ENCODE data around the gene KEL. TPM values are rescaled to one million over a fixed set of nuclear protein-coding genes. Genes with fewer than 3 reads are reported as not detected.

KEL gene
- total RNA-seq, 4 donors from 2014 or later, result 0.23 to 0.83 TPM; not detected in 2

GRCh38 chr7:142932386-142933091 is 29.6 kb downstream of the KEL start:
- 56% methylated on average over 5 of the region's 5 CpGs for whole genome bisulfite sequencing
- DNase-seq (ENCODE audit: extremely low spot score), result no peak
- Histone ChIP-seq H3K27me3 (no peaks in the 10 kb centered on the region), H3K4me3 (no peak overlapping the region), H3K9me3 (no peaks in the 10 kb centered on the region), H3K27ac (replicated peaks in 1 of 4) (no peak overlapping the region), H3K4me1 (no peaks in the 10 kb centered on the region), H3K36me3 (no peaks in the 10 kb centered on the region)
- intact Hi-C loops (cut with DNase I), result no loop called here
- no peak for TF ChIP-seq CTCF (IDR thresholded peaks at IDR 0.05)
- no peak for TF ChIP-seq POLR2AphosphoS5 (IDR thresholded peaks at IDR 0.05)
- no peak for TF ChIP-seq POLR2A (IDR thresholded peaks at IDR 0.05; ENCODE audit: low read depth)
- no peak for TF ChIP-seq EP300 (IDR thresholded peaks at IDR 0.05)

- H3K4me3 ChIP-seq, result no peak overlapping the region
- intact Hi-C loops (cut with DNase I), result no loop called here
- H3K9me3 ChIP-seq, result no peaks in the 10 kb centered on the region
- DNase-seq (ENCODE audit: extremely low spot score), result no peak
- no peak for TF ChIP-seq POLR2A (IDR thresholded peaks at IDR 0.05; ENCODE audit: low read depth)
- WGBS, result 92% methylated on average over 11 of the region's 11 CpGs
- H3K4me1 ChIP-seq, result no peaks in the 10 kb centered on the region
- no peak overlapping the region for H3K27ac ChIP-seq (replicated peaks in 1 of 4)
- H3K36me3 ChIP-seq, result no peaks in the 10 kb centered on the region
- no peaks in the 10 kb centered on the region for H3K27me3 ChIP-seq
Measured at GRCh38 chr7:142930126-142930730, 31.9 kb downstream of the KEL start.

GRCh38 chr7:142927949-142928348 is 34.2 kb downstream of the KEL start:
- intact Hi-C loops (cut with DNase I), result no loop called here

GRCh38 chr7:142927085-142927745 is 34.9 kb downstream of the KEL start:
- no peaks in the 10 kb centered on the region for H3K27me3 ChIP-seq
- H3K36me3 ChIP-seq, result no peaks in the 10 kb centered on the region
- TF ChIP-seq CTCF (IDR thresholded peaks at IDR 0.05), result no peak
- TF ChIP-seq POLR2AphosphoS5 (IDR thresholded peaks at IDR 0.05), result no peak
- no peak for TF ChIP-seq EP300 (IDR thresholded peaks at IDR 0.05)
- no peak for TF ChIP-seq POLR2A (IDR thresholded peaks at IDR 0.05; ENCODE audit: low read depth)
- no peak for DNase-seq (ENCODE audit: extremely low spot score)
- intact Hi-C loops (cut with DNase I), result no loop called here
- H3K4me3 ChIP-seq, result no peak overlapping the region
- no peak overlapping the region for H3K27ac ChIP-seq (replicated peaks in 1 of 4)
- no peaks in the 10 kb centered on the region for H3K9me3 ChIP-seq
- 62% methylated on average over 7 of the region's 7 CpGs for WGBS
- H3K4me1 ChIP-seq, result no peaks in the 10 kb centered on the region

More at GRCh38 chr7:142927949-142928348, 34.2 kb downstream of the KEL start:
- 62% methylated on average over 8 of the region's 8 CpGs for WGBS
- Histone ChIP-seq H3K27ac (replicated peaks in 1 of 4) (no peak overlapping the region), H3K9me3 (no peaks in the 10 kb centered on the region), H3K4me1 (no peaks in the 10 kb centered on the region), H3K27me3 (no peaks in the 10 kb centered on the region), H3K4me3 (no peak overlapping the region), H3K36me3 (no peaks in the 10 kb centered on the region)
- no peak for DNase-seq (ENCODE audit: extremely low spot score)
- TF ChIP-seq POLR2A (IDR thresholded peaks at IDR 0.05; ENCODE audit: low read depth) (no peak), EP300 (IDR thresholded peaks at IDR 0.05) (no peak), CTCF (IDR thresholded peaks at IDR 0.05) (no peak), POLR2AphosphoS5 (IDR thresholded peaks at IDR 0.05) (no peak)

GRCh38 chr7:142925413-142925812 is 36.8 kb downstream of the KEL start:
- WGBS, result 65% methylated on average over 12 of the region's 12 CpGs
- no peaks in the 10 kb centered on the region for H3K9me3 ChIP-seq
- H3K4me3 ChIP-seq, result no peak overlapping the region
- no peaks in the 10 kb centered on the region for H3K36me3 ChIP-seq
- no peaks in the 10 kb centered on the region for H3K4me1 ChIP-seq
- TF ChIP-seq CTCF (IDR thresholded peaks at IDR 0.05) (no peak), POLR2A (IDR thresholded peaks at IDR 0.05; ENCODE audit: low read depth) (no peak), POLR2AphosphoS5 (IDR thresholded peaks at IDR 0.05) (no peak), EP300 (IDR thresholded peaks at IDR 0.05) (no peak)
- intact Hi-C loops (cut with DNase I), result no loop called here
- DNase-seq (ENCODE audit: extremely low spot score), result no peak
- no peak overlapping the region for H3K27ac ChIP-seq (replicated peaks in 1 of 4)
- H3K27me3 ChIP-seq, result no peaks in the 10 kb centered on the region
